Upper lobe of right lung (tissue), 1 donor: ENCODE measurements around the gene LAMA3. TPM values are rescaled to one million over a fixed set of nuclear protein-coding genes. Genes with fewer than 3 reads are reported as not detected.

Source experiments
- ATAC-seq: fragments of 200-7000 bp; cut with Tn5 transposase; one replicate; pipeline ENCODE4 v1.9.1; 2020; ENCODE audit warnings: mild to moderate bottlenecking, moderate library complexity
- DNase-seq: peaks from one replicate; pipeline ENCODE4 v3.0.0-alpha.2; 2020
- H3K27ac ChIP-seq: fragments of 200-600 bp; one replicate; pipeline ENCODE4 v1.8.0; 2022
- H3K27me3 ChIP-seq: fragments of 200-600 bp; one replicate; pipeline ENCODE4 v1.8.0; 2022; ENCODE audit warnings: mild to moderate bottlenecking
- H3K36me3 ChIP-seq: fragments of 200-600 bp; one replicate; pipeline ENCODE4 v1.8.0; 2022
- H3K4me1 ChIP-seq: fragments of 200-600 bp; one replicate; pipeline ENCODE4 v1.8.0; 2022
- H3K4me3 ChIP-seq: fragments of 200-600 bp; one replicate; pipeline ENCODE4 v1.8.0; 2022; ENCODE audit warnings: mild to moderate bottlenecking
- H3K9me3 ChIP-seq: fragments of 200-600 bp; one replicate; pipeline ENCODE4 v1.8.0; 2022
- intact Hi-C: fragments of 100-400 bp; cut with DNase I; formaldehyde crosslinking; loops from one replicate; pipeline ENCODE4 v1.11.0; 2022
- total RNA-seq: library from RNA; stranded (reverse); fragmentation: NEBNext Ultra II Directional; extraction: Animal tissue kit (Norgen Biotek cat#: 25700); gene quantifications from one replicate; pipeline ENCODE4 v1.2.1, GENCODE V29; 2021
- TF ChIP-seq, protein P1 (sequence below): fragments of 200-600 bp; IDR thresholded peaks from one replicate; pipeline ENCODE4 v1.8.0; 2022; ENCODE audit warnings: antibody characterized with exemption
- donor health status: DM: no; HTN: yes; CAD: no; lungs with severe emphysema.

The LAMA3 gene
- total RNA-seq, 1 donor from 2014 or later = 139 TPM

DNA sequence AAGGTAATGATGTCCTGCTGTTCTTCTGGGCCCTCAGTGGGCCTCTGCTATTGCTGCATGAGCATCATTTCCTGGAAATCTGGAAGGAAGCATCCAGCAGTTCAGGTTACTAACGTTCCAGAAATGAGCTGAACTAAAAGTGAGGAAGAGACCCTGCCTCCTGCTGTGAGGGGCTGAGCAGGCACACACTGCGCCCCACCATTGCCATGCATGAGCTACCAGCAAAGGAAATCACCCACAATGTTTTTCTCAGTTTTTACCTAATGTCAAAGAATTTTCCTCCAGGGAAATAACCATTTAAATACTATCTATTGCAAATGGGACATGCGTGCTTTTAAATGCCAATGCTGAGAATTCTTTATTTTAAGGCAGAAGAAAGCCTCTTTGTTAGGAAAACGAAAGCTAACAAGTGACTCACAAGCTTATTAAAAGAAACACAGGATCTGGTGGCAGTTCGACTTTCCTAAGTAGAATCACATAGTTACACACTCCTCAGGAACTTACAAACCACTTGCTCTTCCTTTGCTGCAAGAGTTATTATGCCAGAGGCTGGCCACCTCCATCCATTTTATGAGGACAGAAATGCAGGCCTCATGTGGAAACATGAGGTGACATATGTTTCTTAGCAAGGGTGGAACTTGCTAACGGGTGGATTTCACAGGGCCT, 172.7 kb downstream of the LAMA3 start:
- Histone ChIP-seq H3K9me3 (no peaks in the 10 kb centered on the region), H3K27me3 (no peaks in the 10 kb centered on the region), H3K27ac (no peak overlapping the region), H3K4me3 (no peak overlapping the region), H3K4me1 (peaks cover 3% of the 10 kb centered on the region), H3K36me3 (no peaks in the 10 kb centered on the region)
- intact Hi-C loops = no loop called here
- DNase-seq (no peak), ATAC-seq (no peak)
- TF ChIP-seq, protein P1, sequence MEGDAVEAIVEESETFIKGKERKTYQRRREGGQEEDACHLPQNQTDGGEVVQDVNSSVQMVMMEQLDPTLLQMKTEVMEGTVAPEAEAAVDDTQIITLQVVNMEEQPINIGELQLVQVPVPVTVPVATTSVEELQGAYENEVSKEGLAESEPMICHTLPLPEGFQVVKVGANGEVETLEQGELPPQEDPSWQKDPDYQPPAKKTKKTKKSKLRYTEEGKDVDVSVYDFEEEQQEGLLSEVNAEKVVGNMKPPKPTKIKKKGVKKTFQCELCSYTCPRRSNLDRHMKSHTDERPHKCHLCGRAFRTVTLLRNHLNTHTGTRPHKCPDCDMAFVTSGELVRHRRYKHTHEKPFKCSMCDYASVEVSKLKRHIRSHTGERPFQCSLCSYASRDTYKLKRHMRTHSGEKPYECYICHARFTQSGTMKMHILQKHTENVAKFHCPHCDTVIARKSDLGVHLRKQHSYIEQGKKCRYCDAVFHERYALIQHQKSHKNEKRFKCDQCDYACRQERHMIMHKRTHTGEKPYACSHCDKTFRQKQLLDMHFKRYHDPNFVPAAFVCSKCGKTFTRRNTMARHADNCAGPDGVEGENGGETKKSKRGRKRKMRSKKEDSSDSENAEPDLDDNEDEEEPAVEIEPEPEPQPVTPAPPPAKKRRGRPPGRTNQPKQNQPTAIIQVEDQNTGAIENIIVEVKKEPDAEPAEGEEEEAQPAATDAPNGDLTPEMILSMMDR = no peak

DNA sequence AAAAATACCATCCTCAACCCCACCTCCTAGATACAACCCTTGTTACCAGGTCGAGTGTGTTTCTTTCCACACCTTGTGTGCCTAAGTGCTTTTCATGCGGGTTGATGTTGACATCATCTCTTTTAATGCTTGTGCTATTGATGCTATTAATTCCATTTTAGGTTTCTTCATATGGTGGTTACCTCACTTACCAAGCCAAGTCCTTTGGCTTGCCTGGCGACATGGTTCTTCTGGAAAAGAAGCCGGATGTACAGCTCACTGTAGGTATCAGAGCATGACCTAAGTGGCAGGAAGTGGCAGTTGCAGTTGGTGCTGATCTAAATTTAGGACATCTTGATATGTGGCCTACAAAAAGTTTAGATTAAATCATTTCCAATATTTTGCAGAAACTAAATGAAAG, 175.4 kb downstream of the LAMA3 start:
- no peak for DNase-seq
- H3K9me3 ChIP-seq = no peaks in the 10 kb centered on the region
- intact Hi-C loops = no loop called here
- H3K4me1 ChIP-seq = peaks cover 3% of the 10 kb centered on the region
- no peak for ATAC-seq
- H3K27ac ChIP-seq = no peak overlapping the region
- no peaks in the 10 kb centered on the region for H3K36me3 ChIP-seq
- TF ChIP-seq, protein P1 = no peak
- H3K27me3 ChIP-seq = no peaks in the 10 kb centered on the region
- H3K4me3 ChIP-seq = no peak overlapping the region

DNA sequence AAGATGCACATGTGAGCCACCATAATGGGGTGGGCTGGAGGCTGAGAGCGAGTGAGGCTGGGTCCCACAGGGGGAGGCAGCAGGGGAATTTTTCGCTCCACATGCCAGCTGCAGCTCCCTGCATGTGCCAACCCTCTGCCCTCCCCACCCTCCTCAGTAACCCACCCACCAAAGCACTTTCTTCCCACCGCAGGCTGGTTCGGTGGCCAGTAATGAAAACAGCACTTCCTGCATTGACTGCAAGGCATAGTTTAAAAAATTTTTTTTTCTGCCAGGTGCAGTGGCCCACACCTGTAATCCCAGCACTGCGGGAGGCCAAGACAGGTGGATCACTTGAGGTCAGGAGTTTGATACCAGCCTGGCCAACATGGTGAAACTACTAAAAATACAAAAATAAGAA, 177.8 kb downstream of the LAMA3 start:
- TF ChIP-seq, protein P1 = no peak
- Histone ChIP-seq H3K9me3 (no peaks in the 10 kb centered on the region), H3K27me3 (no peaks in the 10 kb centered on the region), H3K36me3 (no peaks in the 10 kb centered on the region), H3K4me1 (peaks cover 3% of the 10 kb centered on the region), H3K27ac (no peak overlapping the region), H3K4me3 (no peak overlapping the region)
- intact Hi-C loops = no loop called here
- DNase-seq = no peak
- no peak for ATAC-seq

DNA sequence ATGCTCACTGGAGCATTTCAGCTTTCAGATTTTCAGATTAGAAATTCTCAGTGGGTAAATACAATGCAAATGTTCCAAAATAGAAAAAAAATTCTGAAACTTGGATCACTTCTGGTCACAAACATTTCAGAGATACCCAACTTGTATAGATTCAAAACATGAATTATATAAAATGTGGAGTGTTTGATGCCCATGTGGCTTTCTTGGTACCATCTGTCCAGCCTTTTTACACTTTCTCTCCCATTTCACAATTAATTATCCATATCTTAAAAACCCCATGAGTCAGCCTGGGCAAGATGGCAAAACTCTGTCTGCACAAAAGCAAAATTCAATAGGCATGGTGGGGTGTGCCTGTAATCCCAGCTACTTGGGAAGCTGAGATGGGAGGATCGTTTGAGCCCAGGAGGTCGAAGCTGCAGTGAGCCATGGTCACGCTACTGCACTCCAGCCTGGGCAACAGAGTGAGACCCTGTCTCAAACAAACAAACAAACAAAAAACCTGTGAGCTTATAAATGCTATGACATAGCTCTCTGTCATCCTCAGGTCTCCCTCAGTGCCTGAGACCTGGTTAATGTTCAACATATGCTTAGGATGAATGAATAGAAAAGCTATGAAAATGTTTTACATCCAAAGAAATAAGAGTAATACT, 179.0 kb downstream of the LAMA3 start:
- no peak overlapping the region for H3K27ac ChIP-seq
- no peak for ATAC-seq
- no peak for DNase-seq
- H3K27me3 ChIP-seq = no peaks in the 10 kb centered on the region
- peaks cover 3% of the 10 kb centered on the region for H3K4me1 ChIP-seq
- H3K9me3 ChIP-seq = no peaks in the 10 kb centered on the region
- intact Hi-C loops = no loop called here
- TF ChIP-seq, protein P1 = no peak
- H3K4me3 ChIP-seq = no peak overlapping the region
- no peaks in the 10 kb centered on the region for H3K36me3 ChIP-seq

DNA sequence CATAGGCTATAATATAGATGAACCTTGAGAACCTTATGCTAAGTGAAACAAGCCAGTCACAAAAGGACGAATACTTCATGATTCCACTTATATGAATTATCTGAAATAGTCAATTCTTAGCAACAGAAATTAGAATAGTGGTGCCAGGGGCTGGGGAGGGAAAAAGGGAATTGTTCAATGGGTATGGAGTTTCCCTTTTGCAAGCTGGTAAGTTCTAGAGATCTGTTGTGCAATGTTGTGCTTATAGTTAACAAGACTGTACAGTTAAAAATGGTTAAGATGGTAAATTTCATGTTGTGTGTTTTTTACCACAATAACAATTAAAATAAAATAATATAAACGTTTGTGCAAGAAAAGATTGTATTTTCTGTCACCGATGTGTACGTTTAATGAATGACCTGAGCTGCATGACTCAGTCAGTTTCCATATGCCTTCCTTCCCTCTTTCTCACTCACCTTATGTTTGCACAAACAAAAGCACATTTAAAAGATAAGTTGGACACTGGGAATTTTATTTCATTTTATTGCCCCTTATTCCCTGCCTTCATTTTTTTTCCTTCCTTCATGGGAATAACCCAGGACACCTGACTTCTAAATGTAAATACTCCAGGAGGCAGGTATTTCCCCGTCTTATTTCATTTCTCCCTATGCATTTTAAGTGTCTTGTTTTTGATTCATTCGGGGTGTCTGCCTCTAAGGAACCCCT, 181.6 kb downstream of the LAMA3 start:
- no peaks in the 10 kb centered on the region for H3K4me1 ChIP-seq
- ATAC-seq (no peak), DNase-seq (no peak)
- H3K27me3 ChIP-seq = no peaks in the 10 kb centered on the region
- H3K9me3 ChIP-seq = no peaks in the 10 kb centered on the region
- intact Hi-C loops = no loop called here
- TF ChIP-seq, protein P1 = no peak
- no peak overlapping the region for H3K27ac ChIP-seq
- no peaks in the 10 kb centered on the region for H3K36me3 ChIP-seq
- no peak overlapping the region for H3K4me3 ChIP-seq
